ENCODE data around the gene KCNJ16.

KCNJ16 gene

DNA sequence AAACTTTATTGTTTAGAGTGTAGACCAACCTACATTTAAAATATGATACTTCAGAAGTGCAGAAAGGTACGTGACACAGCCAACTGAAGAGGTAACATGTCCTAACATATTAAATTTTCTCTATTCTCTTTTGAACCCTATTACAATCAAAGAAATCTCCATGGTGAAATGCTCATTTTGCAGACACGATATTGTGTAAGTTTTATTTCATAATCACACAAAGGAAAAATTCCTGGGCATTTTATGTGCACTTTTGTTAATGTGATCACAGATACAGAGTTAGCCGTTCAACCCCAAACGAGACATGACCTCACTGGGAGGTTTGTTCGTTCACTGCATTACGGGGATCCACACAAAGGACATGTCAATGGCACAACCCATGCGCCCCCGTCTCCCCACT lies 21.8 kb downstream of the KCNJ16 start:
- DNase-seq, result no peak

DNA sequence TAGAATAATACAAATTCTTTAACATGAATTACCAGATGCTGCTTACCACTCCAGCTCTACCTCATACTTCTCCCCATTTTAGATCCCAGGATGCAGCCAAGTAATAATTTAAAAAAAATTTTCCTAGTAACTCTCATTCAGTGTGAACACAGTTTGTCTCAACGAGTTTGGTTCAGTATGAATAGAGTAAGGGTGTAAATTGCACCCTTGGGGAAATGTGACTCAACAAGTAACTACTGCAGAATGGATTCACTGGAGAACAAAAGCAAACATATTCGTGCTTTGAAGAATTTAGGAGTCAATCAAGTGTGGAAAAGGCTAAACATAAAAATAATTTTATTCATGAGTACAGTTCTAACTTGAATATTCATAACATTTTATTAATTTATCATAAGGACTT lies 23.0 kb downstream of the KCNJ16 start:
- no peak for DNase-seq

DNA sequence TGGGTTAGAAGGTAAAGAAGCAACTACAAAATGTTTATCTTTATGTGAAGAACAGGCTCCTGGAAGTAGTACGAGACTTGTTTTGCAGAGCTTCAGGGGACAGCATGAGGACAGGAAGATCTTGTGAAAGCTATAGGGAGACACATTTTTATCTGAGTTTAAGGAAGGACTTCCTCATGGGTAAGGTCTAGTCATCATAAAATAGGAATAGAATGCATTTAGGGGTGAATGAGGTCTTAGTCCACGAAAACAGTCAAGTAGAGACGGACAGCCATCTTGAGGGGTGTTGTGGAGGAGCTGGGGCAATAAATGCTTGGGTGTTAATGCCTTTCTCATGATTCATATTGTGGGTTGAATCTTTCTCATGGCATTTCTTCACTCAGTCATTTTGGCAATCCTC lies 24.3 kb downstream of the KCNJ16 start:
- DNase-seq, result no peak

DNA sequence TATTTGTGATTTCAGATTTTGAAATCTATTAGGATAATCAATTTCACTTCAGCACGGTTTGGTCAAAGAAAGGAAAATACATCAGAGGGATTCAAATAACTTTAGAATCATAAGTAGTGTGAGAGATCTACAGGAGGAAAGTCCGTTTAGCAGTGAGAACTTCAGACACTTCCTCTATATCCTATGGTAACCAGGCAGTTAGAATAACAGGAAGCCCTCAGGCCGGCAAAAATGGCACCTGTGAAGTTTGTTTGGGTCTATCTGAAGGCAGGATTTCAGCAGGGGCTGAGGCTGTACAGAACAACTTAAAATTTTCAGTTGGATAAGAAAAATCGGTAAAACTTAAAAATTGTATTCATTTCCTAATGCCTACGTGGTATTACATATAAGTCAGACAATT lies 24.9 kb downstream of the KCNJ16 start:
- no peak for DNase-seq

DNA sequence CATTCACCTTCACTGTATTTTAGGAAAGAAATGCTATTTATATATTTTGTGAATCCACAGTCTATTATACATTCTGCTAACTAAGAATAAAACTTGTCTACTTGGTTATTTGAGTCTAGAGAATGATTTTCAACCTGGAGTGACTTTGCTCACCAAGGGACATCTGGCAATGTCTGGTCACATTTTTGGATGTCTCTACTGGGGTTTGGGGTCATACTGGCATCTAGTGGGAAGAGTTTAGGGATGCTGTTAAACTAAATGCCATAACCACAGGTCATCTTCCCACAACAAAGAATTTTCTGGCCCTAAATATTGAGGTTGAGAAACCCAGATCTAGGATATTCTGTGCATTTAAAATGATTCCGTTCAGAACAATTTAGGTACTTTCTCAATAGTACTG lies 26.0 kb downstream of the KCNJ16 start:
- DNase-seq, result no peak

DNA sequence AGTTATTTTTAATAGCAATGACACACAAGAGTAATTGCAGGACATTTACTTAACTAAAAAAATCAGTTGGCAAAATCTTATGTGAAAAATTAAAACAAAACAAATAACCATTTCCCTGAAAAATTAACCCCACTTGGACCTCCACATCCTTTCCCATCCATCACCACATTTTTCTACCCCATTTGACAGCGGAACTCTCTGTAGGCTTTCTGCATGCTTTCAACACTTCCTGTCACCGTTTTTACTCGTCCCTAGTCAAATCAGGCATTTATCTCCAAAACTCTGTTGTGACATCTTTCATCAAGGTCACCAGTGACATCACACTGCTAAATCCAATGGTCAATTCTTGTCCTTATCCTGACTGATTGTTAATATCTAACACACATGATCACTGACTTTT lies 27.5 kb downstream of the KCNJ16 start:
- DNase-seq, result no peak

DNA sequence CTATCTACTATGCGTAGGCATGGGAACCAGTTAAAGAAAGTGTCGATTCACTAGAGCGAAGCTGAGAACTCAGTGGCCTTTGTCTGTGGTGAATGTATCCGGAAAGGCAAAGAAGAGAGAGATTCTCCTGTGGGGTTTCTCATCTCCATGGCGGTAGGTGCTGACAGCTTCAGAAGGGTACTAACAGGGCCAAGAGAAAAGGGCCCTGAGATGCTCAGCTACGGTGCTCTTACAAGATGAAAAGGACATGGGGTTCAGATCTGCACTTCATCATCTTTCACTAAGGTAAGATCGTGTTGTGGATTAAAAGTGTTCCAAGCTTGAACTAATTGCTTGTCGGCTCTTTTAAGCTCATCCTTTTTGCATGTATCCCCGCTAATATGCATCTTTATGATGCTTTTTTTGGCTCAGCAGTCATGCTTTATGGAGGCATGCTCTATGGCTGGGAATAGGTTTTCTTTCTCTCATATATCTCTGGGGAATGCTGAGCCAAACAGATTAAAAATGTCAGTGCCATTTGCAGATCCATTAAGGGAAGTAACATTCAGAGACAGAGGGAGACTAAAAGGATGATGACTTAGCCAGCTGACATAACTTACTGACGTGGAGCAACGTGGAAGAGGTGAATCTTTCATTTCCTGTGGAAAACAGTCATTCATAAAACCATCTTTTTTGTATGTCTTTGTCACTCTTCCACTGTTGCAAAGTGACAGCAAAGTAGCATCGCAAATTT lies 29.9 kb downstream of the KCNJ16 start:
- DNase-seq, result peak in 1 of 56 donors; percentile 7

DNA sequence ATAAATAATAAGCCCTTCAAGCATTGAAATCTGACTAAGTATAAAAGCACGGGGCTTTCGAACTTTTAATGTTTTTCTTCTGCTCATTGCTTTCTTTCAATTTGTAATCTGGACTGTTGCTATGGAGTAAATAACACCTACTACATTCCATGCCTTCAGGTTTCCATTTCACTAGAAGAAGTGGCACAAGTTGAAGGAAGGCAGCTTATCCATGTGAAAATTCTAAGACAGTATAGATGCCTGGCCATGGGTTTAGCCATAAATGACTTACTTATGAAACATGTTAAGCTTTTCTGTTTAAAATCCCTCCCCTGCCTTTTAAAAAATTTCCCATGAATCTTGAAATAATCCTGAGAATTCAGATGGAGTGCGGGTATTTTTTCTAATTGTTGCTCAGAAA lies 30.6 kb downstream of the KCNJ16 start:
- no peak for DNase-seq

DNA sequence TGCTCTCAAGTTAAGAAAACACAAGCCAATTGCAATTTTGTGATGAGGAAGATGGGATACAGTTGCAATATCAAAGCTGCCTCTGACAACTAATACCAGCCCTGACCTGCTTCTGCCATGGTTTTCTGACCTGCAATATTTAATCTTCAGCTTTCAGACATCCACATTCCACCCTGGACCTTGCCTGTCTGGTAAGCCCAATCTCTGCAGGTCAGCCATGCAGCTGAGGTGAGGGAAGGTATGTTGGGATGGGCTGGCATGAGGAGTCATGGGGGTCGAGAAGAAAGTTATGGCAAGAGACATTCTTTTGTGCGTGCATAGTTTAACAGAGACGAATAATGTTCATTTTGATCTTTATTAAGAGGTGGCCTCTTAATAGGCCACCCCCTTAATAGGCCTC lies 31.5 kb downstream of the KCNJ16 start:
- no peak for DNase-seq

DNA sequence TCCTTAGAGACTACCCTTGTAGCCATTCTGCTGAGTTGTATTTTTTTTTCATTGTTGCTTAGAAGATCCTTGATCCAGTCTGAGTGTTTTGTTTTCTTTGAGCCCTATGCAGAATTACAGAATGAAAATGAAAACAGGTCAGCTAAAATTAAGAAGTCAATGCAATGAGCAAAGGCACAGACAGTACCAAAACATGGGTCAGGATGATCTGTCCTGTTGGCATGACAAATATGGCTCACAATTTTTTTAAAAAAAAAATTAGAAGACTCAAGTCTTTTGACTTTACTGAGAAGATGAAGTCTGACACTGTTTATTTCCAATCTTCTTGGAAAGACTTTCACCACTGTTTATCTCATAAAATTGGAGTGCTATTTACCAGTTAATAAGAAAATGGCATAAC lies 32.4 kb downstream of the KCNJ16 start:
- no peak for DNase-seq

DNA sequence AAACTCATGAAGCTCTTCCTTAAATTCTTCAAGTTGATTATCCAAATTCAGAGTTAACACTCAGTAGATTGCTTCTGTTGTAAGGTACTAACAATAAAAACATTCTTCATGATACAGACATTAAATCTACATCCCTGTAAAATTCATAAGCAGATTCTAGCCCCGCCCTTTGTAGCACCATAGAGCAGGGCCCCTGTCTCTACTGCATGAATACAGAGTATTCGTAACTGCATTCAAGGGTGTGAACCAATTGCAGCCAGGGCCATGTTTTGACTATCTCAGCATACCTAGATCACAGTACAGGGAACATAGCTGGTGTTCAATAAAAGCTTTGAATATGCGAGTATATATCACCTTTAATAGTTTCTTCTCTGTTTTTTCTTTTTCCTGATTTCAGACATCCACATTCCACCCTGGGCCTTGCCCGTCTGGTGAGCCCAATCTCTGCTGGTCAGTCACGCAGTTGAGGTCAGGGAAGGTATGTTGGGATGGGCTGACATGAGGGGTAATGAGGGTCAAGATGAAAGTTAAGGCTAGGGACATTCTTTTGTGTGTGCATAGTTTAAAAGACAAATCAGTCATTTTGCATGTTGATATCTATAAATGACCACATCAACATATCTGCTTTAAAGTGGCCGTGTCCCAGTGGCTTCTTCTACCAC lies 33.0 kb downstream of the KCNJ16 start:
- DNase-seq, result no peak

DNA sequence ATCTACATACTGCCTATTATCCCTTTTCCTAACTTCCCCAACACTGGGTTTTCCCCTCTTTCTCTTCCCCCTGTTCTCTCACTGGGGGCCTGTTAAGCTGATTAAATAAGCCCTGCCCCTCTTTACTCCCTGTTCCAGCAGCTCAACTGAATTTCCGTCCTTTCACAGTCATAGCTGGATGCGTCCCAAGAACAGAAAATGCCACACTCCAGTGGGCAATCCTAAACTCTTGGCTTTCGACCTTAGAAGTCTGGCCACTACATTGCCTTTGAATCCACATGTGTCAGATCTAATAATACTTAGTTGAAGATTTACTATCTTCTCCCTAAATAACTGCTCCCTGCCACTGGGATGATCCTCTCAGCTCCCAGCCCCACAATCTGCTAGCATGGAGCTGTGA lies 34.5 kb downstream of the KCNJ16 start:
- DNase-seq, result peak in 1 of 56 donors; percentile 1

DNA sequence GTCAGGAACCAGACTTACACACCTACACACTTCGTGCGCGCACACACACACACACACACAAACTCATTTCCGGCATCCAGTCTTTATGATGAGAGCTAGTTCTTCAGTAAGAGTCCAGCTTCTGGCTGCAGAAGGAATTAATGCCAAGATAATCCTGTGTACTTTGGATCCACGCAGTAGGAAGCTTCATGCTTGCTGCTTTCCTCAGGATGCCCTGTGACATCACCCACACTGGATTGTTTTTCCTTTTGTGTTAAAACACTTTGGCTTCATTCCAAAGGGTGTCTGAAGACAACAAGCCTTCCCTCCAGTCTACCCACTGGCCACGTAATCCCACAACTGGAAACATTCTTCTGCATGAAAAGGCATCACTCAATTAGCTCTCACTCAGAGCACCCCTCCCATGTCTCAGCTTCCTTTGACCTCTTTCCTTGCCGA lies 35.4 kb downstream of the KCNJ16 start:
- DNase-seq, result no peak

DNA sequence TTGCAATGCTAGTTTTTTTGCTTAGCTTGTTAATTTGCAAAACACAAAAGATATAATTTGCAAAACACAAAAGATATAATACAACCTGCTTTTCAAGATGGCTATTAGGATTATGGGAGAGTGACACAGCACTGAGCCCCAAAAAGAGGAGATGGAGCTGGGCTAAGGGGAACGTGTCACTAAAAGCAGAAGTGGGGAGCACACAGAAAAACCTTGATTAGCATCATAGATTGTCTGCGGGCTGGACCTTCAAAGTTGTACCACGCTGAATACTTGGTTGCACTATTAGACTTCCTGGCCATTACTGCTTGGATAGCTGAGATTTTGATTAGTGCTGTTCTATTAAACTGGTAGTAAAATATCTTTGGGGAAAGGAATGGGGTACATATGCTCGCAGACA lies 36.2 kb downstream of the KCNJ16 start:
- DNase-seq, result no peak

DNA sequence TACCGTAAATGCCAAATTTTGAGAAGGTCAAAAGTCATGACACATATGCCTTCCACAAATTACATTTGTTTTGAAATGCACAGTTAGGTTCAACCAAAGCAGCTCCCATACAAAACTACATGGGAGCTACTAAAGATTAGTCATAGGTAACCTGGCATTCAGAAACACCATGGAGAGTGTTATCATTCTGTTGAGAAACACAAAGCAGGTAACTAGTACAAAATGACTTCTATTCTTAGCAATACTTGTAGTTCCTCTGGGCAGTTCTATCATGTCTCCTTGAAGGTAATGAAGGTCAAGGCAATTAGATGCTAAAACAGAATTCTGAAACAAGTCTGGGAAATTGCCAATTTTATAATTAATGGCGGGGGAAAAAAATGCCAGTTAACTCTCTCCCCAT lies 39.4 kb downstream of the KCNJ16 start:
- DNase-seq, result no peak

DNA sequence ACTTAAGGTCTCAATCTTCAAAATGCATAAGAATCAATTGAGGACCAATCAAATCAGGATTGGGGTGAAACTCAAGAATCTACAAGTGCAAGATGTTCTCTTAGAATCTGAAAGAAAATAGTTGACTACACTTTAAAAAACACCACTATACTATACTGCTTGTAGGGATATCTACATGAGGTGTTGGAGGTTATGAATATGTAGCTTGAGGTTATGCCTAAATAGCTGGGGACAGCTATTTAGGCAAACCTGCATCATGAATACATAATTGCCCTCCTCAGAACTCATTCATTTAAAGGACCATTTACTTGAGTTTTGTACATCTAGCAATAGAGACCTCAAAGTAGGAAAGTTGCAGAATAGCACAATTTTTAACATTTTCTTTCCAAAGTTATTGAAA lies 40.1 kb downstream of the KCNJ16 start:
- no peak for DNase-seq

DNA sequence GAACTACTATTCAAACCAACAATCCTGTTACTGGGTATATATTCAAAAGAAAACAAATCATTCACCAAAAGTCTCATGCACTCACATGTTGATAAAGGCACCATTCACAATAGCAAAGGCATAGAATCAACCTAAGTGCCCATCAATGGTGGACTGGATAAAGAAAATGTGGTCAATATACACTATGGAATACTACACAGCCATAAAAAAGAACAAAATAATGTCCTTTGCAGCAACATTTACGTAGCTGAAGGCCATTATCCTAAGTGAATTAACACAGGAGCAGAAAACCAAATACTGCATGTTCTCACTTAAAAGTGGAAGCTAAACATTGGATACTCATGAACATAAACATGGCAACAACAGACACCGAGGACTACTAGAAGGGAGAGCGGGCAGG lies 41.9 kb downstream of the KCNJ16 start:
- no peak for DNase-seq

DNA sequence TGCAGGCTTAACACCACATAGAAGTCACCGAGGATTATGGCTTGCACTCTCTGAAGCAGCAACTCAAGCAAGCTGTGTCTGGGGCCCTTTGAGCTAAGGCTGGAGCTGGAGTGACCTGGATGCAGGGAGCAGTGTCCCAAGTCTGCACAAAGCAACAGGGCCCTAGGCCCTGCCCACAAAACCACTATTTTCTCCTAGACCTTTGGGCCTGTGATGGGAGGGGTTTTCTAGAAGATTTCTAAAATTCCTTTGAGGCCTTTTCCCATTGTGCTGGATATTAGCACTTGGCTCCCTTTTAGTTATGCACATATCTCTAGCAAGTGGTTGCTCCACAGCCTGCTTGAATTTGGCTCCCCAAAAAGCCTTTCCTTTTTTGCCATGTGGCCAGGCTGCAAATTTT lies 44.5 kb downstream of the KCNJ16 start:
- DNase-seq, result no peak

DNA sequence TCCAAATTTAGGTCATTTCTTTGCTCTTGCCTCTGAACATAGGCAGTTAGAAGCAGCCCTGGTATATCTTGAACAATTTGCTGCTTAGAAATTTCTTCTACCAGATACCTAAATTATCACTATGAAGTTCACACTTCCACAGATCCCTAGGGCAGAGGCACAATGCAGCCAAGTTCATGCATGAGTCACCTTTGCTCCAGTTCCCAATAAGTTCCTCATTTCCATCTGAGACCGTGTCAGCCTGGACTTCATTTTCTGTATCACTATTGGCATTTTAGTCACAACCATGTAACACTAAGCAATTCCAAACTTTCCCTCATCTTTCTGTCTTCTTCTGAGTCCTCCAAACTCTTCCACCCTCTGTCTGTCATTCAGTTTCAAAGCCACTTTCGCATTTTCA lies 45.0 kb downstream of the KCNJ16 start:
- no peak for DNase-seq

DNA sequence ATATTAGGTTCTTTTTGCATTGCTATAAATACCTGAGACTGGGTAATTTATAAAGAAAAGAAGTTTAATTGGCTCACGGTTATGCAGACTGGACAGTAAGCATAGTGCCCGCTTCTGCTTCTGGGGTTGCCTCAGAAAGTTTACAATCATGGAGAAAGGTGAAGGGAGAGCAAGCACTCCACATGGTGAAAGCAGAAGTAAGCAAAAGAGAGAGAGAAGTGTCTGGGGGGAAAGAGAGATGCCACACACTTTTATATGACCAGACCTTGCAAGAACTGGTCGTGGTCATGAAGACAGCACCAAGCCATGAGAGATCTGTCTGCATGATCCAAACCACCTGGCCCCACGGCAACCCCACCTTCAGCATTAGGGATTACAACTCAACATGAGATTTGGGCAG lies 45.4 kb downstream of the KCNJ16 start:
- no peak for DNase-seq

DNA sequence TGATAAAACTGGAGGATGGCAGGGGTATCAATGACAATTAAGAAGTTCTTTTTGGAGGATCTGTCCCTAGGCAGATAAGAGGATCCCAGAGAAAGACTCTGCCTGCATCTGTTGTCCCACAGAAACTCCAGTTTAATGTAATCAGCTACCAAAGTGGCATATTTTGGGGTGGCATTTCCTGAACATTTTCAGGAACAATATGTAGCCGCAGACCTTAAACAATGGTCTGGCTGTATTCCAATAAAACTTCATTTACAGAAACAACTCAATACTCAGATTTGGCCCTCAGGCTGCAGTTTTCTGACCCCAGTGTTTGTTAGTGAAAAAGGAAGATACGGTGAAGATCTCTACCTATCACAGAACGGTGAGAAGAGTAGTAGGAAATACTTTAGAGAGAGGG lies 46.1 kb downstream of the KCNJ16 start:
- DNase-seq, result no peak

DNA sequence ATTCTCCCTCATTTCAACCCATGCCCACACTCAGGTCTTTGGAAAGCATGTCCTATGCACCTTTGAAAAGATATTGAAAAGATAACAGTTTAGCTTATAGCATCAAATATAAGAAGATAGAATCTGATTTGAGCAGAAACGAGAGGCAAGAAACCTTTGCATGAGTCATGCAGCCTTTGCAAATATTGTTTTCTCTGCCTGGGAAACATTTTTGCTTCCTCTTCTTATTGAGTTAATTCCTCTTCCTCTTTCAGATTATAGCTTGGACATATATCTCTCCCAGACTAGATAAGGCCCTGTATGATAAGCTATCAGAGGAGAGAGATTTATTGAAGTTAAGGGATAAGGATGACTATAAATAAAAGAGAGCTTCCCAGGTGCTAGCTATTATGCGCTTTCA lies 48.2 kb downstream of the KCNJ16 start:
- no peak for DNase-seq

DNA sequence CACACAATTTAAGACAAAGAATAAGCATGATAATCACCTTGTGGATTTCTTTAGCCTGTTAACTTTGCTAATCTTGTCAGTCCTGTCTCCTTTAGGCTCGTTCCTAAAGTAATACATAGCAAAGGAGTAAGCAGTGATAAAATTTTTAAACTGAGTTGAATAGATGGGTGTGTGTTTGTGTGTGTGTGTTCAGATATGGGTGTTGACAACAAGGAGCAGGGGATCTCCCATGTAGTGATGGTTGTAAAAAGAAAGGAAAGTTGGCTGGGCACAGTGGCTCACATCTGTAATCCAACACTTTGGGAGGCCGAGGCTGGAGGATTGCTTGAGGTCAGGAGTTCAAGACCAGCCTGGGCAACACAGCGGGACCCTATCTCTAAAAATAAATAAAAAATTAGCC lies 49.7 kb downstream of the KCNJ16 start:
- DNase-seq, result no peak
